Adrenal gland (tissue), 5 donors: Measurements from ENCODE around the gene EHHADH.
A peak's percentile ranks its signal among the peaks of the same experiment; 100 is the strongest.

ENCODE experiments used
- POLR2A ChIP-seq, 2 donors: fragments of 450-650 bp; IDR thresholded peaks; one replicate each; pipeline ENCODE4 v1.6.1; 2017; ENCODE audit warnings: antibody characterized with exemption in 2 of 2, mild to moderate bottlenecking in 2 of 2, moderate library complexity in 1 of 2
- TF ChIP-seq, protein P1 (sequence below), 6 experiments: fragments of 450-650 bp in 4 of 6; fragments of 200-600 bp in 2 of 6; sonication (generic) in 1 of 6; IDR thresholded peaks; 1 replicate in 5 of 6; 2 replicates in 1 of 6; pipeline versions ENCODE4 v1.5.1 to v1.8.0; 2016 to 2021; ENCODE audit warnings: antibody characterized with exemption in 6 of 6, mild to moderate bottlenecking in 2 of 6, moderate library complexity in 1 of 6
- donor health status: DM: no; HTN: no; CAD: no.

DNA sequence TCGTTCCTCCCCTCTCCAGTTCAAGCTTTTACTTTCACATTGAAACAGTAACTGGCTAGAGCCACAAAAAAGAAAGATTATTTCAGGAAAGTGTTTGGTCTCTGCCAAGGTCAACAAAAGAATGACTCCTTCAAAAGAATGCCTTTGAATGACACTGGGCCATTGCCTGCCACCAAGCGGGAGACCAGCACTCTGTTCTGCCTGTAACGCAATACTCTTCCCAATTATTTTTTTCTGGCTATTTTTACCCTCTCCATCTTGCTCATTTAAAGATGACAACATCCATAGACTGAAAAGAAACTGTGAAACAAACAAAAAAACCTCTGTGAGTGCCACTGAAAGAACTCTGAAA is 37.3 kb downstream of the EHHADH start:
- TF ChIP-seq, protein P1, sequence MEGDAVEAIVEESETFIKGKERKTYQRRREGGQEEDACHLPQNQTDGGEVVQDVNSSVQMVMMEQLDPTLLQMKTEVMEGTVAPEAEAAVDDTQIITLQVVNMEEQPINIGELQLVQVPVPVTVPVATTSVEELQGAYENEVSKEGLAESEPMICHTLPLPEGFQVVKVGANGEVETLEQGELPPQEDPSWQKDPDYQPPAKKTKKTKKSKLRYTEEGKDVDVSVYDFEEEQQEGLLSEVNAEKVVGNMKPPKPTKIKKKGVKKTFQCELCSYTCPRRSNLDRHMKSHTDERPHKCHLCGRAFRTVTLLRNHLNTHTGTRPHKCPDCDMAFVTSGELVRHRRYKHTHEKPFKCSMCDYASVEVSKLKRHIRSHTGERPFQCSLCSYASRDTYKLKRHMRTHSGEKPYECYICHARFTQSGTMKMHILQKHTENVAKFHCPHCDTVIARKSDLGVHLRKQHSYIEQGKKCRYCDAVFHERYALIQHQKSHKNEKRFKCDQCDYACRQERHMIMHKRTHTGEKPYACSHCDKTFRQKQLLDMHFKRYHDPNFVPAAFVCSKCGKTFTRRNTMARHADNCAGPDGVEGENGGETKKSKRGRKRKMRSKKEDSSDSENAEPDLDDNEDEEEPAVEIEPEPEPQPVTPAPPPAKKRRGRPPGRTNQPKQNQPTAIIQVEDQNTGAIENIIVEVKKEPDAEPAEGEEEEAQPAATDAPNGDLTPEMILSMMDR (IDR thresholded peaks at IDR 0.05): no peak
- peak in 1 of 2 donors; percentile 23 for TF ChIP-seq POLR2A (IDR thresholded peaks at IDR 0.05)
